MG63 (cell line): ENCODE data around the gene DRC1. TPM values are rescaled to one million over a fixed set of nuclear protein-coding genes. Genes with fewer than 3 reads are reported as not detected.
A peak's percentile ranks its signal among the peaks of the same experiment; 100 is the strongest.

ENCODE experiments used
- DNase-seq: peaks from one replicate; pipeline ENCODE4 v3.0.0-alpha.2; 2020
- H3K27me3 ChIP-seq: fragments of 250-450 bp; sonication (Bioruptor Pico); 2 replicates; pipeline ENCODE4 v1.5.1; 2020; ENCODE audit warnings: mild to moderate bottlenecking, moderate library complexity
- H3K36me3 ChIP-seq: fragments of 250-450 bp; sonication (Bioruptor Pico); 2 replicates; pipeline ENCODE4 v1.5.1; 2020; ENCODE audit warnings: mild to moderate bottlenecking, moderate library complexity
- H3K4me3 ChIP-seq: fragments of 250-450 bp; sonication (Bioruptor Pico); 2 replicates; pipeline ENCODE4 v1.5.1; 2020; ENCODE audit warnings: mild to moderate bottlenecking, moderate library complexity
- H3K9me3 ChIP-seq: fragments of 250-450 bp; sonication (Bioruptor Pico); 2 replicates; pipeline ENCODE4 v1.5.1; 2020; ENCODE audit warnings: mild to moderate bottlenecking, moderate library complexity
- total RNA-seq: library from RNA; depleted of rRNA; stranded (reverse); fragments of >200 nt; shearing (Covaris generic); gene quantifications from 2 replicates; pipeline ENCODE4 v1.2.3, GENCODE V29; 2014; ENCODE audit warnings: low replicate concordance

DRC1 gene
- total RNA-seq, 1 experiment from 2014 or later: not detected

GRCh38 chr2:26486789-26487188, 85.1 kb downstream of the DRC1 start:
- Histone ChIP-seq H3K27me3 (no peaks in the 10 kb centered on the region), H3K9me3 (no peaks in the 10 kb centered on the region), H3K4me3 (no peak overlapping the region), H3K36me3 (no peaks in the 10 kb centered on the region)
- no peak for DNase-seq

DNA sequence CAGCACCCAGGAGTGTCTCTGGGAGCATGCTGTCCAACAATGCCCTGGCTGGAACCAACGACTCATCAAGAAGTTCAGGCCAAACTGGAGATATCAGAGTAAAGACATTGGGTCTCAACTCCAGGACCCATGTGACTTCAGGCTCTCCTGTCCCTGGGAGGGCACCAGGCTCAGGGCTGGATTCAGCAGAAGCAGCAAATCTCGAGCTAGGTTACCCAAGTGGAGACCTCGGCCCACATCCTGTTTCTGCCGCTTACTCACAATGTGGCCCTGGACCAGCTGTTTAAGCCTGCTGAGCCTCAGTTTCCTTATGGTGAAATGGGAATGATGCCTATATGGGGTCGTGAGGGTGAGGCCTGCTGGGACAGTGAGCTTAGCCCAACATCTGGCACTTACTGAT, 85.5 kb downstream of the DRC1 start:
- no peak overlapping the region for H3K4me3 ChIP-seq
- no peaks in the 10 kb centered on the region for H3K27me3 ChIP-seq
- no peaks in the 10 kb centered on the region for H3K9me3 ChIP-seq
- no peak for DNase-seq
- no peaks in the 10 kb centered on the region for H3K36me3 ChIP-seq

GRCh38 chr2:26488463-26489212, 86.9 kb downstream of the DRC1 start:
- Histone ChIP-seq H3K9me3 (no peaks in the 10 kb centered on the region), H3K4me3 (no peak overlapping the region), H3K36me3 (no peaks in the 10 kb centered on the region), H3K27me3 (no peaks in the 10 kb centered on the region)
- DNase-seq: no peak

DNA sequence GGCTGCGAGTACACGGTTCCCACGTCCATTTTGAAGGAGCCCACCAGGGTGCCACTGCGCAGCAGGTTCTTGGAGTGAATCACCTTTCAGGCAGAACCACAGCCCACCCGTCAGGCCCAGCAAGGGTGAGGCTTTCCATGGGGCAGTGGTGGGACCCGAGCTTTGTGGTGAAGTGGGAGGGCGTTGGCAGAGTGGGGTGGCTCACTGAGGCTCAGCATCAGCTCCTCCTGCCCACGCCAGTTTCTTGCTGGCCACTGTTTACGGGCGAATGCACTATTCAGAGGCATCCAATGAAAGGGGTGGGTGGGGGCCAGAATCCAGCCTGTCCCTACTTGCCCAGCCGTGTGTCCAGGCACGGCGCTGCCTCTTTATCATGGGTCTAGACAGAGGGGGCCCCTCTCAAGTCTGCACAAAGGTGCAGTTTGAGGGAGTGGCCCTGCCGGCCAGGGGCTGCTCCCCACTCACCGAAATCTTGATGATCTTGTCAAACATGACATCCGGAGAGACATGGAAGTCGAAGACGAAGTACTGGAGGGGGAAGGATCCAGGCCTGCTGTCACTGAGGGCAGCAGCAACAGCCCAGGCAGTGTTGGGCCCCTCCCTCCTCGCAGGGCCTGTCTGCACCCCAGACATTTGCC, 87.6 kb downstream of the DRC1 start:
- Histone ChIP-seq H3K4me3 (no peak overlapping the region), H3K27me3 (no peaks in the 10 kb centered on the region), H3K9me3 (no peaks in the 10 kb centered on the region), H3K36me3 (no peaks in the 10 kb centered on the region)
- no peak for DNase-seq

DNA sequence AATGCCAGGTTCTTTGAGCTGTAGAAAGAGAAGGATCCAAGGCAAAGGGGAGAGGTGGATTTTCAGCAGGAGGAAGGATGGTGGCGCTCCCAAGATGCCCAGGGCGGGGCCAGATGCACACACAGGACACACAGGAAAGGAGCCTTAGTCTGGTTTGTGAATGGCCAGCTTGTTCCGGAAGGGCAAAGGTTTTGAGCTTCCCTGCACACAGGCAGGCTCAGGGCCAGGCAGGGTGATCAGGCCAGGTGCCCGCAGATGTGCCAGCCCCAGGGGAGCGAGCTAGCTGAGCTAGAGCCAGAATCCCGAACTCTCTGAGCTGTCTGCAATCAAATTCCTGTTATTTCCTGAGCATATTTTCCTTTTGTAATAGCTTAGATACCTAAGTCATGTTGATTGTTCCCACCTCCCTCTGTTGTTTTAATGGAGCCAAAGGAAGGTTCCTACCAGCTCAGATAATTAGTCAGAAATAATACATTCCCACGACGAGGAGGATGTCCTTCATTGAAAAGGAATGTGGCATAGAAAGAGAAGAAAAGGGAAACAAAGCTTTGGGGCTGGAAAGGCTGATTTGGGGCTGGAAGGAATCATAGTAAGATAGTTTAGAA, 89.9 kb downstream of the DRC1 start:
- DNase-seq: no peak
- Histone ChIP-seq H3K27me3 (no peaks in the 10 kb centered on the region), H3K4me3 (no peak overlapping the region), H3K9me3 (no peaks in the 10 kb centered on the region), H3K36me3 (no peaks in the 10 kb centered on the region)

GRCh38 chr2:26492749-26493515, 91.2 kb downstream of the DRC1 start:
- no peak for DNase-seq
- H3K27me3 ChIP-seq: peaks cover 2% of the 10 kb centered on the region; the same call in 1 of the 2 replicates
- no peaks in the 10 kb centered on the region for H3K9me3 ChIP-seq
- H3K4me3 ChIP-seq: no peak overlapping the region
- no peaks in the 10 kb centered on the region for H3K36me3 ChIP-seq

DNA sequence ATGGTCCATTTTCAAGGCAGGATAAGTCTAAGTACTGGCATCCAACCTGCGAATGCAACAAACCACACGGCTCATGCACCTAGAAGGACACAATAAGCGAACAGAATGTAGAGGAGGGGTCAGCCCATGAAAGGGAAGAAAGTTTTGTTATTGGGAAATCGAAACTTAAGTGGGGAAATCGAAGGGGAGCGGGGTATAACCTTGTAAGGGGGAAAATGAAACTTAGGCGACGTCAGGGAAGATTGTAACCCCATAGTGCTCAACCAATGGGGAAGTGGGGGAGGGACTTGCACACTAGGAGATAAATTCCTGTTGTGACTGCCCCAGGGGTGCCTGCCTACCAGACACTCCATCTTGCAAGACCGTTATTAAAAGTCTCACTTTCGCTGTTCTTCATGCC, 91.8 kb downstream of the DRC1 start:
- no peak for DNase-seq
- no peak overlapping the region for H3K4me3 ChIP-seq
- peaks cover 2% of the 10 kb centered on the region; the same call in 1 of the 2 replicates for H3K27me3 ChIP-seq

DNA sequence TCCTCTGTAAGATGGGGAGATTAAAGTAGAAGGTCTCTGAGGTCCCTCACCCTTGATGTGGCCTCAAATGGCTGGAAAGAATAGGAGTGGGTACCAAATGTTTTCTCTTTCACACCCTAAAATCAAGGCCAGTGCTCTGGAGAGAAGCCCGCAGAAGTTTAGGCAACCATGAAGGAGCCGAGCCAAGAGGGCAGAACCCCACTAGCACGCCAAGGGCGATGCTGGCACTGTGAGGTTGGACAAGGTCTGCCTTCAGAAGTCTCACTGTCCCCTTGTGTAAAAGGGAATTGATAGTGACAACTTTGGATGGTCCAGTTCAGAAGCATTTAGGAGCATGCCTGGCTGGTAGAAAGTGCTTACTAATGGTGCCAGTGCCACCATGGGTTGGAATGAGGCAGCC, 92.5 kb downstream of the DRC1 start:
- no peak for DNase-seq
- Histone ChIP-seq H3K36me3 (no peaks in the 10 kb centered on the region), H3K4me3 (no peak overlapping the region), H3K9me3 (no peaks in the 10 kb centered on the region), H3K27me3 (peaks cover 2% of the 10 kb centered on the region; the same call in 1 of the 2 replicates)

More for the DNA sequence above, 91.8 kb downstream of the DRC1 start:
- Histone ChIP-seq H3K36me3 (no peaks in the 10 kb centered on the region), H3K9me3 (no peaks in the 10 kb centered on the region)

DNA sequence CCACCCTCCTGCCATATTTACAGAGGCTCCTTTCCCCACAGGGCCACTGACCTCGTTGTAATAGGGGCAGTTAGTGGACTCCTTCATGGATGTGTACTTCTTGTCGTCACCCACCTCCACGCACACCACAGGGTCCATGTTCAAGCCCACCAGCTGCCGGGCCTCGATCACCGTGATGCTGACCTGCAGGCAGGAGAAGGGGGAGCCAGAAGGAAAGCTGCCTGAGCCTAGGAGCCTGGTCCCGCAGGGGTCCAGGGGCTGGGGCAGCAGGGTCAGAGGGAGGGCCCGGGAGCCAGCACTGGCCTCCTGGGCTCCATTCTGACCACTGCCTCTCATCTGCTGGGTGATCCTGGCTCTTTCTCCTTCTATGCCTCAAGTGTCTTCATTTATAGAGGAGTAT, 93.2 kb downstream of the DRC1 start:
- Histone ChIP-seq H3K27me3 (peaks cover 2% of the 10 kb centered on the region; the same call in 1 of the 2 replicates), H3K9me3 (no peaks in the 10 kb centered on the region), H3K4me3 (no peak overlapping the region), H3K36me3 (no peaks in the 10 kb centered on the region)
- DNase-seq: no peak

DNA sequence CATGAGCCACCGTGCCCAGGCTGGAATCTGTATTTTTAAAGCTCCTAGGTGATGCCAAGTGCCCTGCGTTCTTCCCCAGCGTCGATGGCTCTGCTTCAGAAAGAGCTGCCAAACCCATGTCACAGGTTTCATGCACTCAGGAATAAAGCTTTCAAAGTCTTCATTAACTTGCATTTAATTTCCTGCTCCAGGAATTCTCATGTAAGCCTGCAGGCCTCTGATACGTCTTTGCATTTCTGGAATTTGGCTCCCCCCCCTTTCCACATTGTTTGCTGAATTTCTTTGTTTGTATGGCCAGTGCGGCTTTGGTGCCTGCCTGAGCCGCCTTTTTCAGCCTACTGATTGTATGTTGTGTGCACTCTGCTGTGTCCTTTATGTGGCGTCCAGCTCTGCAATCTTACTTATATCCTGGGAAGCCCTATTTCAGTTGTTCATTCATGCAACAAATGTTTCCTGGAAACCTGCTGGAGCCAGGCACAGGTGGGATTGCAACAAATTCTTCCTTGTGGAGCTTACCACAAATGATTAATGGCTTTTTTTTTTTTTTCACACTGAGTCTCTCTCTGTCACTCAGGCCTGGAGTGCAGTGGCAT, 94.1 kb downstream of the DRC1 start:
- Histone ChIP-seq H3K4me3 (no peak overlapping the region), H3K36me3 (no peaks in the 10 kb centered on the region), H3K27me3 (peaks cover 2% of the 10 kb centered on the region; the same call in 1 of the 2 replicates), H3K9me3 (no peaks in the 10 kb centered on the region)
- DNase-seq: no peak

DNA sequence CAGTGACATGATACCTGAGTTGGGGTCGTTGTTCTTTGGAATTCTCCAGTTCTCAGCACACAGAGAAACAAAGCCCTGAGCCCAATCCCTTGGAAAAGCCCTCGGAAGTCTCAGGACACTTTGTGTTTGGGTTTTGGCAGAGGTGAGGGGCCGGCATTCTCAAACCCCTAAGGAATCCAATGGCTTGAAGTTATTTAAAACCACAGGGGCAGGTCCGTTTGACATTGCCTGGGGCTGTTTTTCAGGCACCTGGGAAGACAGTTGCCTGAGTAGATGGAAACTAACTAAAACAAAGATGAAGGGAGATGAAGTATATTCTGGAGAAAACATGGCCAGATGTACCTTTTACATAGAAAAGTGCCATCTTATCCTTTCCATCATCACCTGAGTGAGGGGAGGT, 98.7 kb downstream of the DRC1 start:
- no peaks in the 10 kb centered on the region for H3K9me3 ChIP-seq
- DNase-seq: no peak
- H3K36me3 ChIP-seq: no peaks in the 10 kb centered on the region
- peaks cover 2% of the 10 kb centered on the region; the same call in 1 of the 2 replicates for H3K27me3 ChIP-seq
- H3K4me3 ChIP-seq: no peak overlapping the region

DNA sequence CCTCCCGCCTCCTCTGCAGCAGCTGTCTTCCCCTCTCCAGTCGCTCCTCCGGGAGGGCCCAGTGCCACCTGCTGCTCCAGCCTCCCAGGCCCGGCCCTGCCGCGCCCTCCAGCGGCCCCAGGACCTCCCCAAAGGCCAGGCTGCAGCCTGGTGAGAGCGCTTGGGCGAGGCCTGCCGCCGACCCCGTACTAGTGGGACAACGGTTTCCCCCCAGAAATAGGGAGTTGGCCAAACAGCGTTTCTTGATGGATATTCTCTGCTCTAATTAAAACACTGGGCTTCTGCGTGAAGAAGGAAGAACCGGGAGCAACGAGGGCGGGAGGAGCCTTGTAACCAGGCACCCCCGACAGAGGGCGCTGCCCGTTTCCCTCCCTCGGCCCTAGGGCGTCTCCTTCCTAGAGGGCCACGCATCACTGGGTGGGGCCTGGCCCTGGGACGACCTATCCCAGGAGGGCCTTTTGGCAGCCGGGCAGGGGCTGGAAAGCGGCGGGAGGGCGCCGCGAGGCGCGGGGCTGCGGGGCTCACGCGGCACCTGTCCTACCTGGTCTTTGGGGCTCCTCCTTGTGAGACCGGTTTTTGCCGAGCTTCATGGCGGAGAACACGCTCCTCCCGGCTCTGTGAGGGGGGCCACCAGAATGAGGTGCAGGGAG, 101.6 kb downstream of the DRC1 start:
- peak; percentile 85 for DNase-seq
- Histone ChIP-seq H3K27me3 (no peaks in the 10 kb centered on the region), H3K4me3 (peak overlapping the region; percentile 50), H3K9me3 (no peaks in the 10 kb centered on the region), H3K36me3 (no peaks in the 10 kb centered on the region)

DNA sequence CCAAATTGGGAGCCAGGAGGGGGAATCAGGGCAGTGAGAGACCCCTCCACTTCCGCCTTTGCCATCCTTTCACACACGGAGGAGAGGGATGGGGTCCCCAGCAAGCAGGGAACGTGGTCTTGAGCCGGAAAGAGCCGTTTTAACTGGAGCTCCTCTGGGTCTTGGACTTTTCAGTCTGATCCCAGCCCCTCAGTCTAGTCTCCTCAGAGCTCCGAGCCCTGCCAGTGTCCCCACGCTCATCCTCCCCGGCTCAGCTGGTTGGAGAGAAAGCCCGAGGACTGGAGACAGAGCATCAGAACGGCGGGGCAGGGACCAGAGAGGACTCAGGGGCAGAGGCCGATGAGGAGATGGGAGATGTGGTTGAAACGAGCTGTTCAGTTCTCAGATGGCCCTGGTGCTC, 102.3 kb downstream of the DRC1 start:
- H3K9me3 ChIP-seq: no peaks in the 10 kb centered on the region
- DNase-seq: no peak
- H3K4me3 ChIP-seq: peak overlapping the region; percentile 50
- no peaks in the 10 kb centered on the region for H3K27me3 ChIP-seq
- no peaks in the 10 kb centered on the region for H3K36me3 ChIP-seq

- no peaks in the 10 kb centered on the region for H3K36me3 ChIP-seq
- H3K27me3 ChIP-seq: no peaks in the 10 kb centered on the region
- DNase-seq: no peak
These were observed 104.6 kb downstream of the DRC1 start for GRCh38 chr2:26506279-26506678.

More at GRCh38 chr2:26506279-26506678, 104.6 kb downstream of the DRC1 start:
- no peaks in the 10 kb centered on the region for H3K9me3 ChIP-seq
- H3K4me3 ChIP-seq: no peak overlapping the region
